Right lobe of liver (tissue), 4 donors: Measurements from ENCODE around the gene POU2F1.

Experiments
- CTCF ChIP-seq, 4 donors: fragments of 200-600 bp in 3 of 4; fragments of 450-650 bp in 1 of 4; IDR thresholded peaks; one replicate each; pipeline versions ENCODE4 v1.5.1 to v1.8.0; 2016 to 2022; ENCODE audit warnings: antibody characterized with exemption in 4 of 4, mild to moderate bottlenecking in 2 of 4
- POLR2A ChIP-seq: fragments of 450-650 bp; IDR thresholded peaks from one replicate; pipeline ENCODE4 v1.6.1; 2017; ENCODE audit warnings: antibody characterized with exemption, mild to moderate bottlenecking
- donor health status: DM: no; HTN: no; CAD: no.
- donor health status: DM: no; HTN: no; CAD: no.
- donor health status: DM: no; HTN: yes; CAD: no.

GRCh38 chr1:167276969-167277368, 56.3 kb downstream of the POU2F1 start:
- no peak for TF ChIP-seq CTCF (IDR thresholded peaks at IDR 0.05)
- no peak for TF ChIP-seq POLR2A
